GM12872 (cell line): ENCODE measurements around the gene ZAP70.

Source experiments
- TF ChIP-seq, protein P1 (sequence below): IDR thresholded peaks from 3 replicates; pipeline ENCODE4 v1.5.1; 2011; ENCODE audit warnings: low read depth, mild to moderate bottlenecking, low read length, moderate library complexity; ENCODE audit not compliant: insufficient read depth

Gene ZAP70

GRCh38 chr2:97781981-97782380 lies 68.6 kb downstream of the ZAP70 start:
- TF ChIP-seq, protein P1, sequence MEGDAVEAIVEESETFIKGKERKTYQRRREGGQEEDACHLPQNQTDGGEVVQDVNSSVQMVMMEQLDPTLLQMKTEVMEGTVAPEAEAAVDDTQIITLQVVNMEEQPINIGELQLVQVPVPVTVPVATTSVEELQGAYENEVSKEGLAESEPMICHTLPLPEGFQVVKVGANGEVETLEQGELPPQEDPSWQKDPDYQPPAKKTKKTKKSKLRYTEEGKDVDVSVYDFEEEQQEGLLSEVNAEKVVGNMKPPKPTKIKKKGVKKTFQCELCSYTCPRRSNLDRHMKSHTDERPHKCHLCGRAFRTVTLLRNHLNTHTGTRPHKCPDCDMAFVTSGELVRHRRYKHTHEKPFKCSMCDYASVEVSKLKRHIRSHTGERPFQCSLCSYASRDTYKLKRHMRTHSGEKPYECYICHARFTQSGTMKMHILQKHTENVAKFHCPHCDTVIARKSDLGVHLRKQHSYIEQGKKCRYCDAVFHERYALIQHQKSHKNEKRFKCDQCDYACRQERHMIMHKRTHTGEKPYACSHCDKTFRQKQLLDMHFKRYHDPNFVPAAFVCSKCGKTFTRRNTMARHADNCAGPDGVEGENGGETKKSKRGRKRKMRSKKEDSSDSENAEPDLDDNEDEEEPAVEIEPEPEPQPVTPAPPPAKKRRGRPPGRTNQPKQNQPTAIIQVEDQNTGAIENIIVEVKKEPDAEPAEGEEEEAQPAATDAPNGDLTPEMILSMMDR, result no peak

DNA sequence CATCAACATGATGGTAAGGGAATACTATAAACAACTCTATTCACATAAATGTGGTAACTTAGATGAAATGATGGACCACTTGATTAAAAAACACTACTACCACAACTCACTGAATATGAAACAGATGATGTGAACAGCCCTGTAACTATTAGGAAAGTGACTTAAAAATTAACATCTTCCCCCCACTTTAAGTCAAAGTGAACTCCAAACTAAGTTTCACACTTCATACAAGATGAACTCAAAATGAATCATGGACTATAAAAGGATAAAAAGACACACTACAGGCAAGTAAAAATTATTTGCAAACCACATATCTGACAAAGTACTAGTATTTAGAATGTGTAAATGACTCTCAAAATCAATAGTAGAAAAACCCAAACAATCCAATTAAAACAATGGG lies 71.6 kb downstream of the ZAP70 start:
- TF ChIP-seq, protein P1, result no peak

GRCh38 chr2:97785818-97786217 lies 72.4 kb downstream of the ZAP70 start:
- TF ChIP-seq, protein P1, result no peak

- TF ChIP-seq, protein P1, result no peak
Observed at GRCh38 chr2:97788986-97789644, 75.7 kb downstream of the ZAP70 start.
